ENCODE results near the gene PFN3.

PFN3 gene

GRCh38 chr5:177437623-177438022 is 37.2 kb upstream of the PFN3 start:
- no peak for DNase-seq

DNA sequence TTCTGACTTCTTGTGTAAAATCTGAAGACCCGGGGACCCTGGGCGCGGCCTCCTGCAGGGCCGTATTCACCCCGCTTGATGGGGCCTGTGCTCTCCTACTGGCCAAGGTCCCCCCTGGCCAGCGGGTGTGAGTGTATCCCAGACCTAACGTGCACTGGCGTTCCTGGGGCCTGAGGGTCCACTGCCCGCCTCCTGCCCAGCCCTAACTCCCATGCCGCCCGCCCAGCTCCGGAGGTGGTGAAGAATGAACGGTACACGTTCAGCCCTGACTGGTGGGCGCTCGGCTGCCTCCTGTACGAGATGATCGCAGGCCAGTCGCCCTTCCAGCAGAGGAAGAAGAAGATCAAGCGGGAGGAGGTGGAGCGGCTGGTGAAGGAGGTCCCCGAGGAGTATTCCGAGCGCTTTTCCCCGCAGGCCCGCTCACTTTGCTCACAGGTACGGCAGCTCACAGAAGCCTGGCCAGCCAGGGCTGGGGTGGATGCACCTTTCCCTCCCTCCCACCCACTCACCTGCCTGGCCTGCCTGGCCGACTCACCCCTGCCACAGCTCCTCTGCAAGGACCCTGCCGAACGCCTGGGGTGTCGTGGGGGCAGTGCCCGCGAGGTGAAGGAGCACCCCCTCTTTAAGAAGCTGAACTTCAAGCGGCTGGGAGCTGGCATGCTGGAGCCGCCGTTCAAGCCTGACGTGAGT is 35.5 kb upstream of the PFN3 start:
- no peak for DNase-seq

DNA sequence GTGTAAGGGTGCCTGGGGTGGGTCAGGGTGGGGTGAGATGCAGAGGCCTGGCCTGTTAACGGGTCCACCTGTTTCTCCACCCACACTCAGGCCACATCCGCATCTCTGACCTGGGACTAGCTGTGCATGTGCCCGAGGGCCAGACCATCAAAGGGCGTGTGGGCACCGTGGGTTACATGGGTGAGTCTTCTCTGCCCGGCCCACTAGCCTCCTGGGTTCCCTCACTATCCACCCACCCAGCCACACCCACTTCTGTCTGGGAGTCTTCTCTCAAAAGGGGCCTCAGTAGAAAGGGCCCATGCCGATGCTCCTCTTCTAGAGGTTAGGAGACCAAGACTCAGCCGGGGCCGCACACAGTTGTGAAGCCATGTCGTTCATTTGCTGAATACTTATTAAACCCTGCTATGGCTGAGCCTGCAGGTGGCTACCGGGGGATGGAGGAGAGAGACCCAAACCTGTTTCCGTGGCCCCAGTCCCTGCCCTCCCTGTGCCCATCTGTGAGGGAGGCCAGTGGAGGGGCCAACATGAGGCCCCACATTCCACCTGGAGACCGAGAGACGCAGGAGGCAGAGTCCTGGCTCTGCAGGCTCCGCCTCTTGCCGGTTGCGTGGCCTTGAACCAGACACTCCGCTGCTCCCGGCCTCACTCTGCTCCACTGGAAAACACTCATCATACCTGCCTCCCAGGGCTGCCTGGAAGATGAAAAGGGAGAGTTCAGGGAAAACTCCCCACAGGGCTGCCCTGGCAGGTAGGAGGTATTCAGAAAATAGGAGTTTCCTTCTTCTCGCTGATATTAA is 34.7 kb upstream of the PFN3 start:
- DNase-seq: no peak

DNA sequence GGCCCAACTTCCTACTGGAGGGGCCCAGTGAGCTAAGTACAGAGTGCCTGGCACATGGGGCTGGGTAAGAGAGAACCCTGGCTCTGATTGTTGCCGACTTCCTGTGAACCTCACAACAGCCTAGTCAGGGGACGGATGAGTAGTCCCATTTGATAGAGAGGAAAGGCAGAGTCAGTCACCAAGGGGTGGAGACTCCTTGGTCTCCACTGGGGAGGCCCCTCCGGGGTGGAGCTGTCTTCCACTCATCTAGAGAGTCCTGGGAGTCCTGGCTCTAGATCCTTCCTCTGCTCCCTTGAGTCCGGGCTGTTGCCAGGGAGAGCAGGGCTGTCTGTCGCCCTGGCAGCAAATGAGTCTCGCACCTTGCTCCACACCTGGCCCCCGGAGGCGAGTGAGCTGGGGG is 34.0 kb upstream of the PFN3 start:
- no peak for DNase-seq

GRCh38 chr5:177433658-177434217 is 33.3 kb upstream of the PFN3 start:
- no peak for DNase-seq

- DNase-seq: no peak
Observed at GRCh38 chr5:177432839-177433657, 32.6 kb upstream of the PFN3 start.

- no peak for DNase-seq
Observed at GRCh38 chr5:177432143-177432838, 31.8 kb upstream of the PFN3 start.

DNA sequence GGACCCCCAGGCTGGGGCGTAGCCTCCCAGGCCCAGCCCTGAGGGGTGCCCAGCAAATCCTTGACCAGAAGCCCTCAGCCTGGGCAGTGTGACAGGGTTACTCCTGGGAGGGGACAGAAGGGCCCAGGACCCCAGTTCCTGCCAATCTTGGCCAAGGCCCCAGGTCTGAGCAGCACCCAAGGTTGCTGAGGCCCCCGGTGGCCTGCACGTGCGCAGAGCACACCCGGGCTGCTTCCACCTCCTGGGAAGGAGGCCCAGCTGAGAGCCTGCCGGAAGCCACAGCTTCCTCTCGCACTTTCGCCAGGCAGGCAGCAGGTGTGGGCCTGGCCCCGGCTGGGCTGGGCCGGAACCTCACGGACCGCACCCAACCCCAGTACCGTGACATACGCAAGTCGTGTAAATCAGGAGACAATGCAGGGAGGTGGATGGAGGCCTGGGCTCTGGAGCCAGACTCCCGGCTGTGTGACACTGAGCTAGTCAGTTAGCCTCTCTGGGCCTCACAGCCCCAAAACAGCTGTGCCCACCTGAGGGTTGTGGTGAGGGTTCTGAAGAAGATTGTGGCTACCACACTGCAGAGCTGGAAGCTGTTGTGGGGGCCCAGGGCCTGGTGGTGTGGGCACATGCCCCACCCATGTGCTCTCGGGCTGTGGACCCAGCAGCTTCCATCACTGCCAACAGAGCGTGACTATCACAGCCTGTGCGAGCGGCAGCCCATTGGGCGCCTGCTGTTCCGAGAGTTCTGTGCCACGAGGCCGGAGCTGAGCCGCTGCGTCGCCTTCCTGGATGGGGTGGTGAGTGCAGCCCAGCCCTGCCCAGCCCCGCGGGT is 31.1 kb upstream of the PFN3 start:
- no peak for DNase-seq

GRCh38 chr5:177430972-177431316 is 30.5 kb upstream of the PFN3 start:
- DNase-seq: no peak

- no peak for DNase-seq
Observed at GRCh38 chr5:177430140-177430951, 29.9 kb upstream of the PFN3 start.

DNA sequence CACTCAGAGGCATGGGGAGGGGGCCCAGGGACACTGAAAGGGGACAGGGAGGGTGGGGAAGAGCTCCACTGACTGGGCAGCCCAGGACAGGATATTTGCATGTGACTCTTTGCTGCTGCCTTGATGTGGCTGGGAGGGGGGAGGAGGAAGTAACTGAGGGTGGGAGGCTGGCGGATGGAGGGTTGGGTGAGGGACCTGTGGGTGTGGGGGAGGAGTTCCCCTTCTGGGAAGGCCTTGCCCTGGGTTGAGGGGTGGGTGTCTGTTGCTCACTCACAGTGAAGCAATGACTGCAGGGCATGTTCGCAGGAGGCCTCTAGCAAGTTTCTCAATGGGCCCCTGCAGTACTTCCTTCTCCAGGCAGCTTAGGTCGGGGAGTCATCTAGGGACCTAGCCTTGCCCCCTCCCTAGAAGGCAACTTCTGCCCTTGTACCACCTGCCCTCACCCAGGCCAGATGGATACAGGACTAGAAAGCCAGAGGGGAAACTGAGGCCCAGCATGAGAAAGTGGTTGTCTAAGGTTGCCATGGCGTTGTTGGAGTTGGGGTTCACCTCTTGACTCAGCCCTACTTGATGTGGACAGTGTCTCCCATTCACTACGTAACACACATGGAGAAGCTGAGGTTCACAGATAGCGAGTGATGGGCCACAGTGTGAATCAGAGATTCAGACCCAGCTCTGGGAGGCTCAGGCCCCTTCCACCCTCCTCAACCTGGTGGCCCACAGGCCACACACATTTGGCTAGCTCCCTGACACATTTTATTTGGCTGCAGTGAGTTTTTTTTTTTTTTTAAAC is 29.0 kb upstream of the PFN3 start:
- peak; percentile 87 for DNase-seq

DNA sequence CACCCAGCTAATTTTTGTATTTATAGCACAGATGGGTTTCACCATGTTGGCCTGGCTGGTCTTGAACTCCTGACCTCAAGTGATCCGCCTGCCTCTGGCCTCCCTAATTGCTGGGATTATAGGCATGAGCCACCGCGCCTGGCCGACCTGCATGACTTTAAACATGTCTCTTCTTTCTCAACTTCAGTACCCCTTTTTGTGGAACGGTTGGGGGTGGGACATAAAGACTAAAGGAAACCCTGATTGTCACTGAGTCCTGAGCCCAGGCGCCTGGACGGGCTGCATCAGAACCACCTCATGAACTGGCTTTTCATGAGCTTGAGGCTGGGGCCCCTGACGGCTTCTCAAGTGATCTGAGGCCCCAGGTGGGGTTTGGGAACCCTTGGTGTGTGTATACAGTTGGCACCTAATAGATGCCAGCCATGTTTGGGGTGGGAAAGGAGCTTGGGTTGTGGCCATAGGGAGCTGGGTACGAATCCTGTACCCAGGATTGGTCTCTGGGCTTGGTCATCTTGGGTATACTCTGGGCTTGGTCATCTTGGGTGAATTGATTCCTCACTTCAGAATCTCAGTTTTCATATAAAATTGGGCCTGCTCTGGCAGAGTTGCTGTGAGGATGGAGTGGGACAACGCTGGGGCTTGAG is 28.2 kb upstream of the PFN3 start:
- no peak for DNase-seq

GRCh38 chr5:177427919-177428573 is 27.6 kb upstream of the PFN3 start:
- DNase-seq: no peak

GRCh38 chr5:177427211-177427822 is 26.9 kb upstream of the PFN3 start:
- no peak for DNase-seq

GRCh38 chr5:177426566-177427210 is 26.2 kb upstream of the PFN3 start, which contains the start of gene GRK6:
TSS of gene GRK6 (plus strand) at chr5:177426676. CDS start at chr5:177426846, 170 bp downstream.
- peak; percentile 51 for DNase-seq

- peak; percentile 100 for DNase-seq
Observed at GRCh38 chr5:177425801-177426565, 25.5 kb upstream of the PFN3 start.

GRCh38 chr5:177425196-177425800 is 24.8 kb upstream of the PFN3 start:
- DNase-seq: no peak

Measured in activated T-cell treated with anti-CD3 and anti-CD28 coated beads for 4 hours (primary cell).